GM18519 (cell line): ENCODE data around the gene ELP5.

Experiments
- ATAC-seq: cut with Tn5 transposase; IDR thresholded peaks from one replicate; pipeline ENCODE4 v1.9.1; 2021; ENCODE audit warnings: mild to moderate bottlenecking, moderate library complexity; ENCODE audit not compliant: unreplicated experiment, low FRiP score

ELP5 gene

DNA sequence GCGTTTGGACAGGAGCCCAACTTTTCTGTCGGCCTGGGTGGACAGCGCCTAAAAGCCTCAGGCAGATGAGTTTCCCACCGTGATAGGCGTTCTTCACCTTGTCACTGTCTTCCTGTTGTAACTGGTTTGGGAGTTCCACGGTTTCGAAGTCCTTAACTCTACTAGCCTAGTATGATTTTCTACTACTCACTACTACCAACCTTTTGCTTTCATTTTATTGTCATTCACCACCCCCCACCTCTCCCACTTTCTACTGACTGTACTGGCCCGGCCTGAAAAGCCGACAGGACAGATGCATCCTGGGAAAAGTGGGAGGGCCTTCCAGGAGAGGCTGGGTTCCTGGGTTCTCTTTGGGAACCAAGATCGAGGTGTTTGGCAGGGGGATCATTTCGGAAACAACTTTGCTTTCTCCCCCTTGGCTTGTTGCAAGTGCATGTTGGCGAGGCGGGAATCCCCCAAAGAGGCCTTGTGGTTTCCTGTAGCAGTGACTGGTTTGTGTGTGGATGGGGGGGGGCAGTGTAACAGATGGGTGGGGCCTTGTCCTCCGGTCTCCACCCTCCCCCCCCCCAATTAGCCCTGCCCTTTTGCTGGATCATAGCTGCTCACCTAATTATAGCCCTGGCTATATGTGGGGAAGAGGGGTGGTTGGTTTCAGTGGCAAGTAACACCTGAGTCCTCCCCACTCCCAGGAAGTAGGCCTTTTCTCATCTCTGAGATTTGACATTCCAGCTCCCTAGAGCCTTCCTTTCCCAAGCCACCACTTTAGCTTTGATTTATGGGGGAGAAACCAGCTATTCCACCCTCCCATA lies 56.8 kb downstream of the ELP5 start:
- ATAC-seq, result no peak
